DND-41 (cell line): ENCODE measurements around the gene SGCB.

Source experiments
- EZH2 ChIP-seq: IDR thresholded peaks from 3 replicates; pipeline ENCODE4 v1.6.1; 2012; ENCODE audit warnings: borderline replicate concordance, low read depth, mild to moderate bottlenecking, moderate library complexity, low read length, inconsistent platforms; ENCODE audit not compliant: severe bottlenecking
- TF ChIP-seq, protein P1 (sequence below): IDR thresholded peaks from 2 replicates; pipeline ENCODE4 v1.5.1; 2012; ENCODE audit warnings: borderline replicate concordance, low read length, moderate library complexity, mild to moderate bottlenecking; ENCODE audit not compliant: poor library complexity, severe bottlenecking; ENCODE audit errors: extremely low read depth

DNA sequence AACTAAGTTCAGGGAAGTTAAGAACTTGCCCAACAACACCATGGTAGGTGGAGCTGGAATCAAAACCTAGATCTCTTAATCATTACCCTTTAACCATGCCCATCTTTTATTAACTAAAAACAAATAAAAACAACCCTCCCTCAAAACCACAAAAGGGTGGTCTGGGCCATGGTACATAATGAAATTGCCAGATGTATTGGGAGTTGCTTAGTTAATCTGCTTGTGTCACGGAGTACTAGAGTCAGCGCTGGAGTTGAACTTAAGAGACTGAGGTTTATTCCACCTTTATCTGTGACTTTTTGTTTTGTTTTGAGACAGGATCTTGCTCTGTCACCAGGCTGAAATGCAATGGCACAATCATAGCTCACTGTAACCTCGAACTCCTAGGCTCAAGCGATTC lies 31.2 kb downstream of the SGCB start:
- TF ChIP-seq, protein P1, sequence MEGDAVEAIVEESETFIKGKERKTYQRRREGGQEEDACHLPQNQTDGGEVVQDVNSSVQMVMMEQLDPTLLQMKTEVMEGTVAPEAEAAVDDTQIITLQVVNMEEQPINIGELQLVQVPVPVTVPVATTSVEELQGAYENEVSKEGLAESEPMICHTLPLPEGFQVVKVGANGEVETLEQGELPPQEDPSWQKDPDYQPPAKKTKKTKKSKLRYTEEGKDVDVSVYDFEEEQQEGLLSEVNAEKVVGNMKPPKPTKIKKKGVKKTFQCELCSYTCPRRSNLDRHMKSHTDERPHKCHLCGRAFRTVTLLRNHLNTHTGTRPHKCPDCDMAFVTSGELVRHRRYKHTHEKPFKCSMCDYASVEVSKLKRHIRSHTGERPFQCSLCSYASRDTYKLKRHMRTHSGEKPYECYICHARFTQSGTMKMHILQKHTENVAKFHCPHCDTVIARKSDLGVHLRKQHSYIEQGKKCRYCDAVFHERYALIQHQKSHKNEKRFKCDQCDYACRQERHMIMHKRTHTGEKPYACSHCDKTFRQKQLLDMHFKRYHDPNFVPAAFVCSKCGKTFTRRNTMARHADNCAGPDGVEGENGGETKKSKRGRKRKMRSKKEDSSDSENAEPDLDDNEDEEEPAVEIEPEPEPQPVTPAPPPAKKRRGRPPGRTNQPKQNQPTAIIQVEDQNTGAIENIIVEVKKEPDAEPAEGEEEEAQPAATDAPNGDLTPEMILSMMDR = no peak
- no peak for TF ChIP-seq EZH2
